GM18499 (cell line): ENCODE measurements around the gene VSIR.

ENCODE experiments used
- ATAC-seq: cut with Tn5 transposase; IDR thresholded peaks from one replicate; pipeline ENCODE4 v1.9.1; 2021; ENCODE audit warnings: moderate number of reproducible peaks; ENCODE audit not compliant: insufficient read depth, unreplicated experiment

The VSIR gene

GRCh38 chr10:71718165-71718698, 55.1 kb downstream of the VSIR start:
- ATAC-seq, result no peak

GRCh38 chr10:71717551-71717951, 55.8 kb downstream of the VSIR start:
- no peak for ATAC-seq

- no peak for ATAC-seq
Measured at GRCh38 chr10:71717056-71717455, 56.3 kb downstream of the VSIR start.

GRCh38 chr10:71716426-71716825, 56.9 kb downstream of the VSIR start:
- no peak for ATAC-seq

GRCh38 chr10:71715860-71716259, 57.5 kb downstream of the VSIR start:
- no peak for ATAC-seq

GRCh38 chr10:71715026-71715425, 58.3 kb downstream of the VSIR start:
- no peak for ATAC-seq

GRCh38 chr10:71714592-71714991, 58.7 kb downstream of the VSIR start:
- no peak for ATAC-seq

- ATAC-seq, result no peak
Measured at GRCh38 chr10:71714031-71714410, 59.3 kb downstream of the VSIR start.

- no peak for ATAC-seq
Measured at GRCh38 chr10:71713135-71714030, 59.9 kb downstream of the VSIR start.

GRCh38 chr10:71712572-71713134, 60.7 kb downstream of the VSIR start:
- no peak for ATAC-seq

GRCh38 chr10:71712170-71712569, 61.1 kb downstream of the VSIR start:
- ATAC-seq, result no peak

- ATAC-seq, result no peak
Measured at GRCh38 chr10:71711052-71711623, 62.2 kb downstream of the VSIR start.

- ATAC-seq, result no peak
Measured at GRCh38 chr10:71710519-71710918, 62.8 kb downstream of the VSIR start.

- peak; percentile 46 for ATAC-seq
Measured at GRCh38 chr10:71708897-71709882, 64.1 kb downstream of the VSIR start.

- ATAC-seq, result no peak
Measured at GRCh38 chr10:71708301-71708703, 65.0 kb downstream of the VSIR start.

GRCh38 chr10:71707240-71707789, 66.0 kb downstream of the VSIR start:
- ATAC-seq, result no peak

- ATAC-seq, result no peak
Measured at GRCh38 chr10:71706216-71707121, 66.9 kb downstream of the VSIR start.

- ATAC-seq, result no peak
Measured at GRCh38 chr10:71705582-71705981, 67.7 kb downstream of the VSIR start.

GRCh38 chr10:71704816-71705215, 68.5 kb downstream of the VSIR start:
- ATAC-seq, result no peak
